Stimulated activated CD8-positive, alpha-beta memory T cell treated with anti-CD3 and anti-CD28 coated beads, Interleukin-15, amount 100 ng/mL, for 24 hours (primary cell): ENCODE measurements around the gene SIX5.
A peak's percentile ranks its signal among the peaks of the same experiment; 100 is the strongest.

Source experiments
- DNase-seq: peaks from one replicate; pipeline ENCODE4 v3.0.0-alpha.2; 2020; ENCODE audit warnings: low read depth

SIX5 gene

GRCh38 chr19:45773384-45773783, 4.3 kb upstream of the SIX5 start:
- DNase-seq, result no peak

GRCh38 chr19:45772912-45773311, 3.9 kb upstream of the SIX5 start:
- DNase-seq, result no peak

- no peak for DNase-seq
Measured at GRCh38 chr19:45772130-45772840, 3.2 kb upstream of the SIX5 start.

DNA sequence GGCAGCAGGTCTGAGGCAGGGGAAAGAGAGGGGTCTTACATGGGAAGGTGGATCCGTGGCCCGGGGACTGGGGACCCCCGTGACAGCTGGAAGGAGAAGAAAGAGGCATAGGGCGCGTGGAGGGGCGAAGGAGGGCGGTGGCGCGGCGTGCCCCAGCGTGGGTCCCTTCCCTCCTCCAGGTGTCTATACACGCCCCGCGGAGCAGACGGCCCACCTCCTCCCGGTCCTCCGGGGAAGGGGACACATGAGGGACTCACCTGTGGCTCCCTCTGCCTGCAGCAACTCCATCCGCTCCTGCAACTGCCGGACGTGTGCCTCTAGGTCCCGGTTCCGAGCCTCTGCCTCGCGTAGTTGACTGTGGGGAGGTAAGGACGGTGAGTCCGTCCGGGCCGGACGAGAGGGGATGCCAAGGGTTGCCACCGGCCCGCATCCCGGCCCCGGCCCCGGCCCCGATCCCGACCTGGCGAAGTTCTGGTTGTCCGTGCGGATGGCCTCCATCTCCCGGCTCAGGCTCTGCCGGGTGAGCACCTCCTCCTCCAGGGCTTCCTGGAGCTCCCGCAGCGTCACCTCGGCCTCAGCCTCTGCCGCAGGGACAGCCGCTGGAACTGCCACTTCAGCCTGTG, 2.4 kb upstream of the SIX5 start:
- DNase-seq, result no peak

GRCh38 chr19:45770192-45771101, 1.4 kb upstream of the SIX5 start:
- peak; percentile 83 for DNase-seq

GRCh38 chr19:45769821-45770191, 754 bp upstream of the SIX5 start:
- DNase-seq, result no peak

DNA sequence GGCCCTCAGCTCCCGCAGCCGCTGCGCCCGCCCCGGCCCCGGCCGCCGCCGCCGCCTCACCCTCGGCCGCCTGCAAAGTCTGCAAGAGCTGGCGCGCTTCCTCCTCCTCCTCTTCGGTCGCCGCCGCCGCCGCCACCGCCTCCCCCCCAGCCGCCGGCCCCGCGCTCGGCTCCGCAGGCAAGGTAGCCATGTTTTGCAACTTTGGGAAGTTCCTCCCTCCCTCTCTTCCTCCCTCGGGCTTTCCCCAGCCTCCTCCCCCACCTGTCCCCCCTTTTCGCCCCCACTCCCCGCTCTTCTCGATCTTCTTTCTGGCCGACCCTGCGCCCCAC, 433 bp downstream of the SIX5 start:
- no peak for DNase-seq

DNA sequence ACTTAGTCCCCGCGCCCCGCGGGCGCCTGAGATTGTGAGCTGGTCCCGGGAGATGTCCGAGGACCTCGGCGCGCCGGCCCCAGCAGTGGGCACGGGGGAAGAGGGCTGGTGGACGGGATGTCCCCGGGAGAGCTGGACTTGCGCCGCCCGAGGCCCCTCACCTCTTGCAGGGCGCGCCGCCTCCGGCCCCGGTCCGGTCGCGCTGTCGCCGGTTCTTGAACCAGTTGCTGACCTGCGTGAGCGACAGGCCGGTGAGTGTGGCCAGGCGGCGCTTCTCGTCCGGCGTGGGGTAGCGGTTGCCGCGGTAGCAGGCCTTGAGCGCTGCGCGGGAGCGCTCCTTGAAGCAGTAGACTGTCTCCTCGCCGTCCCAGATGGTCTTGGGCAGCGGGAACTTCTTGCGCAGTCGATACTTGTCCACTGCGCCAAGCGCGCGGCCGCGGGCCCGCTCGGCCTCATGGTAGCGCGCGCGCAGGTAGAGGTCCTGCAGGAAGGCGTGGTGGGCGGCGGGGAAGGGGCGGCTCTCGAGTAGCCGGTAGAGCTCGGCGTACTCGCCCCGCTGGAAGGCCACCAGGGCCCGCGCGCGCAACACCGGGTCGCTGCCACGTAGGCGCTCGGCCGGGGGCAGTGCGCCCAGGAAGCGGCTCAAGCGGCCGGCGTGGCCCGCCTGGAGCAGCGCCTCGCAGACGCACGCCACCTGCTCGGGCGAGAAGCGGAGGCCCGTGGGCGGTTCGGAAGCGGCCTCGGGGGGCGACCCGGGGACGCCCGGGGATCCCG, 984 bp downstream of the SIX5 start:
- DNase-seq, result no peak

DNA sequence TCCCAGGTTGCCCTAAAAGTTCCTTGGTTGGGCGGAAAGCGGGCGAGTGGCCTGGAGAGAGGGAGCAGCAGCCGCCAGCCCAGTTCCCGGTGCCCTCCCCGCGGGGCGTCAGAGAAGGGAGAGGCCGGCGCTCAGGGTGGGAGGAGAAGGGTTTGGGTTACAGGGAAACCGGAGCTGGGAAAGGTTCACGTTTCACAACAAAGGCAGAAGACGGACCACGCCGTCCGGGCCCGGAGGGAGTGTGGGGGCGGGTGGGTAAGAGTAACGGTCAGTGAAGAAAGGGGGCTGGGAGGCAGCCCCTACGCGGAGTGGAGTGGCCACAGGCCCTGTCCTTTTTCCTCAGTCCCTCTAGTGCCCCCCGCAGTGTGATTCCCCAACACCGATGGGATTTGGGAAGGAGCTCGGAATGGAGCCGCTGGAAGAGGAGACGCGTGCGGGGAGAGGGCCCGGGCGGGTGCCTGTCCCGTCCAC, 1.6 kb downstream of the SIX5 start:
- DNase-seq, result no peak

DNA sequence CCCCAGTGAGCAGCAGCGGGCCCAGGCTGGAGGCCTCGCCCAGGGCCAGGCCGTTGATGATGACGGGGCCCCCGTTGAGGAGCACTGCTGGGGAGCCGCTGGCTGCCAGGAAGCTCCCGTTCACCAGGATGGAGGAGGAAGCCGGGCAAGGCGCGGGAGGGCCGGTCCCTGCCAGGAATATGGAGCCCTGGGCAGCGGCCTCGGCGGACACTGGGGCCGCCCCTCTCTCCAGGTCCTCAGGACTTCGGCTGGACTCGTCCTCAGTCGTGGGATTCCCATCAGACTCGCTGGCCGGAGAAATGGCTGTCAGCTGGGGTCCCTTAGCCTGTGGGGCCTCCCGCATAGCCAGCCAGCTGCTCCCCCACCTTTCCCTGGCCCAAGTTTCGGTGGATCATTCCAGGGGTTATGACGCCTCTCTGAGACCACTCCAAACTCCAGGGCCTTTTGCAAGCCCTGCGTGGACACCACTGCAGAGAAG, 2.1 kb downstream of the SIX5 start:
- DNase-seq, result no peak

DNA sequence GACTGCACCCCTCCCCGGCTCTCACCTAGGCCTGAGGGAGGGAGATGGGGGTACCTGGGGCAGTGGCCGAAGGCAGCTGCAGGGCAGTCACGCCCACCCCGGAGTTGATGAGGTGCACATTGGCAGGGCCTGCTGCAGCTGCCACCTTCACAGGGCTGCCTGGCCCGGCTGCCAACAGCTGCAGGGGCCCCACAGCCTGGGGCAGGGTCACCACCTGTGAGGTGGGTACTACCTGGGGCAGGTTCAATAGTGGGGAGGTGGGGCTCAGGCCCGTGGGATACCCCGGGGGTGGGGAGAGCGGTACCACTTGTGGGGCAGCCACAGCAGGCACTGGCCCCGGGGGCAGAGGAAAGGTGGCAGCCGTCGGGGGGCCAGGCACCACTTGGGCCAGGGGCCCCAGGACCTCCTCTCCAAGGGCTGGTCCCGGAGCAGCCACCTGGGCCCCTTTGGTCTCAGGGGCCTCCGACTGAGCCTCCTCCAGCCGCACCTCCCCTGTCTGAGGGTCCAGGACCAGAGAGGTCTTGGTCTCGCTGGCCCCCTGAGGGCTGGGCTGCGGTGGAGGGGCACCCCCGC, 2.7 kb downstream of the SIX5 start:
- DNase-seq, result no peak

GRCh38 chr19:45765702-45766295, 3.3 kb downstream of the SIX5 start:
- no peak for DNase-seq

GRCh38 chr19:45764945-45765701, 3.9 kb downstream of the SIX5 start:
- DNase-seq, result no peak

DNA sequence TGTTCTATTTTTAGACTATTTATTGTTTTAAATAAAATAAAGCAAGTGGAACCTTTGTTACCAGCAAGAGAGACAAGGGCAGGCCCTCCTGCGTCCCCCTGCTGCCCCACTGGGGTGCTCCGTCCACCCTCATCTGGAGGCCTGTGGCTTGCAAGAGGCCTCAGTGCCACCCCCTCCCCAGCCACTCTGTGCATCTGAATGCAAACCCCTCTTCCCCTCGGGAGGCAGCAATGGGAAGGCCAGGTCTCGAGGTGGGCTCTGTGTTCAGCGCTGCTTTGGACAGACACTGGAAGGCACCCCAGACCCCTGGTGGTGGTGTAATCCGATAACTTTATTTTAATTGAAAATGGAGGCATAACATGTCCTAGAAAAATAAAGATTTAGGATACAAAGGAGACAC, 4.6 kb downstream of the SIX5 start:
- no peak for DNase-seq

DNA sequence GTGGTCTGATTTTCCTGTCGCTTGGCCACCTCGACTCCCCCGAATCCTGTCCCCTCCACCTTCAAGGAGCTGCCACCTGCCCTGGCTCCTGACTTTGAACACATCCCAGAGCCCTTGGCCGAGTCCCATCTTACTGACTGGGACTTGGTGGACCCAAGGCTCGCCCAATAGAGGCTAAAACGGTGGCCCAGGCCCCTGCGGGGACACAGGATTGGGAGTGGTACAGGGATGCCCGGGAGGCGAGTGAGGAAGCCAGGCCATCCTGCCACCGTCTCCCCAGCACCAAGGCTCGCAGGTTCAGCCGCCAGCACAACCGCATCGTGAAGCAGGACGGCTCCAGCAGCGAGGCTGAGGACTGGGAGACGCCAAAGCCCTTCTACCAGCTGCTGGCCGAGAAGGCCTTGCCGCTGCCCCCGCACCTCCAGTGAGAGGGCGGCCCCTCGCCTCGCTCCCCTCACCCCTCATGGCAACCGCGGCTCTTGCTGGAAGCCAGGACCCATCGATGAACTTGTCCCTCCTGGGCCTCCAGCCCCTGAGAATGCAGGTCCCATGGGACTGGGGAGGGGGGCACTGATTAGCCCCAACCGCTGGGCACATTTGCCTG, 5.3 kb downstream of the SIX5 start:
- DNase-seq, result no peak

DNA sequence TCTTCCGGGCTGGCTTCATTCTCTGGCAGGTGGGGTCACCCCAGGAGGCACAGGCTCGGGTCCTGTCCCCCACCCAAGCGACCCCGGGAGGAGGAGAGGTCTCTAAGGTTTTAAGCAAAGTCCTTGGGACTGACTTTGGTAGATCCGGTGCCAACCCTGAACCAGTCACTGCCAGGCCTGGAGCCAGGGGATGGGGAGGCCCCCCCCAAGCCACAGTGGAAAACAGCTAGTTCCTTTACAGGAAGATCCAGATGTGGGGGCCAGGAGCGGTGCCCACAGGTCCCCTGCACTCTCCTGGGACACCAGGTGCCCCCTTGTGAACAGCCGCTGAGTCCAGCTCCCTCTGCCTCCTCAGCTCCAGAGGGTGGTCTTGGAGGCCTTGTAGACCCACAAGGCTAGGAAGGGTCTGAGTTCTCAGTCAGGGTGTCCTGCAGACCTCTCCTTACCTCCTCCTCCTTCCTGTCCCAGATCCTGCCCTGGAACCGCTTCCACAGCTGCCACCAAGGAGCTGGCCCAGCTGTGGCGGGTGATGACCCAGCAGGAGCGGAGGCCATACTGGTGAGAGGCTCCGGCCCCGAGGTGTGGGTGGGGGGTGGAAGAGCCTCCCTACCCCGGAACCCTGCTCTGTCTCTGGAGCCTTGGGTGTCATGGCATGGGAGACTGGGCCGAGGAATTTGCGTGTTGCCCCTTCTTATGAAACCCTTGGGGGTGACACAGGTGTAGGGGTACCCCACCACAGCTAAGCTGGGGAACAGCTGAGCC, 6.0 kb downstream of the SIX5 start:
- DNase-seq, result no peak

DNA sequence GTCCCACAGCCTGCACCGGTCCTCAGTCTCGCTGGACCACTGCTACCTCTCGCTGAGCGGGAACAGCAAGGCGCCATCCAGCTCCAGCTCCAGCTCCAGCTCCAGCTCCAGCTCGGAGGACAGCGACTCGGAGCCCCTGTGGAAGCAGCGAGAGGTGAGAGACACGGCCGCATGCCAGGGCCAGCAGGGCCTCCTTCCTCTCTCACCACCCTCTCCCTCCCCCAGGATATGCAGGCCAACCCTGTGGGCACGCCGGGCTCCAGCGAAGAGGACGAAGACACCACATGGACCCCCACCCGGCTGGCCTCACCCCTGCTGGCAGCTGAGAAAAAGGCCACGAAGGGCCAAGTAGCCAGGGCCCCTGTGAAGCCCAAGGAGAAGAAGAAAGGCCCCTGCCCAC, 7.3 kb downstream of the SIX5 start:
- no peak for DNase-seq

DNA sequence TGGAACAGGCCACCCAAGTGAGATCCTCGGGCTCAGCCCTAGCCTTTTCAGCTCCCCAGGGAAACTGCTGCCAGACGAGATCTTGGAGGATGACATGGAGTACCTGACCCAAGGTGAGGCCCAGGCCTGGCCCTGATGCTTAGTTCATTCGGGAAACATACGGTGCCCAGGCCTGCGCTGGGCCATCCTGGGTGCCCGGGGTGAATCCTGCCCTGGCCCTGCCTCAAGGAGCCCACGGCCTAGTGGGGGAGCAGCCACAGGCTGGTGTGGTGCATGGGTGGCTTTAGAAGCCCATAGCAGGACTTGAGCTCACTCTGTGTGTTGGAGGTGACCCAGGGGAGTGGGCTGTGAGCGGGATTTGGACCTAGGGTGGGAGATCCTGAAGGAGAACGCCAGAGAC, 10.1 kb downstream of the SIX5 start:
- no peak for DNase-seq

DNA sequence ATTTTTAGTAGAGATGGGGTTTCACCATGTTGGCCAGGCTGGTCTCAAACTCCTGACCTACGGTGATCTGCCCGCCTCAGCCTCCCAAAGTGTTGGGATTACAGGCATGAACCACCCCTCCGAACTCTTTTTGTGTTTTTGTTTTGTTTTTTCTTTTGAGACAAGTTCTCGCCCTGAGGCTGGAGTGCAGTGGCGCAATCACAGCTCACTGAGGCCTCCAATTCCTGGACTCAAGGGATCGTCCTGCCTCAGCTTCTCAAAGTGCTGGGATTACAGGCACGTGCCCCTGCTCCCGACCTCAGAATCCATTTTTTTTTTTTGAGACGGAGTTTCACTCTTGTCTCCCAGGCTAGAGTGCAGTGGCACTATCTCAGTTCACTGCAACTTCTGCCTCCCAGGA, 11.4 kb downstream of the SIX5 start:
- DNase-seq, result no peak
